Measurements from ENCODE around the gene ADCY3.

GRCh38 chr2:24945907-24946306 lies 25.9 kb upstream of the ADCY3 start:
- TF ChIP-seq CTCF (conservative IDR thresholded peaks at IDR 0.05; ENCODE audit: low read depth, low read length) (no peak), CEBPB (IDR thresholded peaks at IDR 0.05; ENCODE audit: low read depth, low read length) (0 out of 2 replicates have a peak, but pooled peaks have one; percentile 15), SMC3 (IDR thresholded peaks at IDR 0.05; ENCODE audit: low read depth, low read length) (no peak), POLR2A (IDR thresholded peaks at IDR 0.05; ENCODE audit: low read depth, low read length) (no peak), MXI1 (IDR thresholded peaks at IDR 0.05; ENCODE audit: borderline replicate concordance, low read depth, low read length) (no peak), RAD21 (IDR thresholded peaks at IDR 0.05; ENCODE audit: low read length) (no peak), RFX5 (IDR thresholded peaks at IDR 0.05; ENCODE audit: low read depth, low read length) (no peak)

All from IMR-90 (cell line).